ENCODE results near the gene SYNGR1.

Gene SYNGR1

GRCh38 chr22:39381009-39381755 lies 31.4 kb downstream of the SYNGR1 start:
- ChIA-PET CTCF (interaction anchor here (0.6 kb wide), 1 partner anchor 37 kb away, joined by 3 read pairs; no protein-coding TSS in a partner anchor), POLR2A (ENCODE audit: low non-redundant PET) (no interaction called here)
- no peak for TF ChIP-seq CTCF (conservative IDR thresholded peaks at IDR 0.05; ENCODE audit: low read depth)
- H3K27ac ChIP-seq = no peak overlapping the region
- DNase-seq (ENCODE audit: low spot score) = no peak

- no peak for DNase-seq (ENCODE audit: low spot score)
- POLR2A ChIA-PET (ENCODE audit: low non-redundant PET) = no interaction called here
- no peak overlapping the region for H3K27ac ChIP-seq
- CTCF ChIA-PET = no interaction called here
- TF ChIP-seq CTCF (conservative IDR thresholded peaks at IDR 0.05; ENCODE audit: low read depth) = no peak
Measured at GRCh38 chr22:39381930-39382329, 32.1 kb downstream of the SYNGR1 start.

- ChIA-PET POLR2A (ENCODE audit: low non-redundant PET) (no interaction called here), CTCF (no interaction called here)
- H3K27ac ChIP-seq = no peak overlapping the region
- DNase-seq (ENCODE audit: low spot score) = no peak
- no peak for TF ChIP-seq CTCF (conservative IDR thresholded peaks at IDR 0.05; ENCODE audit: low read depth)
Measured at GRCh38 chr22:39382410-39382809, 32.6 kb downstream of the SYNGR1 start.

- no peak for TF ChIP-seq CTCF (conservative IDR thresholded peaks at IDR 0.05; ENCODE audit: low read depth)
- ChIA-PET POLR2A (ENCODE audit: low non-redundant PET) (no interaction called here), CTCF (no interaction called here)
- DNase-seq (ENCODE audit: low spot score) = no peak
- no peak overlapping the region for H3K27ac ChIP-seq
Measured at GRCh38 chr22:39383841-39384625, 34.2 kb downstream of the SYNGR1 start.

- ChIA-PET CTCF (no interaction called here), POLR2A (ENCODE audit: low non-redundant PET) (no interaction called here)
- no peak overlapping the region for H3K27ac ChIP-seq
- no peak for DNase-seq (ENCODE audit: low spot score)
- TF ChIP-seq CTCF (conservative IDR thresholded peaks at IDR 0.05; ENCODE audit: low read depth) = no peak
Measured at GRCh38 chr22:39384750-39385480, 35.1 kb downstream of the SYNGR1 start.

- ChIA-PET CTCF (interaction anchor here (0.5 kb wide), 1 partner anchor 619 kb away, joined by 4 read pairs; no protein-coding TSS in a partner anchor), POLR2A (ENCODE audit: low non-redundant PET) (no interaction called here)
- peak; percentile 78 for DNase-seq (ENCODE audit: low spot score)
Measured at GRCh38 chr22:39388261-39389011, 38.6 kb downstream of the SYNGR1 start.

More at GRCh38 chr22:39388261-39389011, 38.6 kb downstream of the SYNGR1 start:
- no peak overlapping the region for H3K27ac ChIP-seq
- TF ChIP-seq CTCF (conservative IDR thresholded peaks at IDR 0.05; ENCODE audit: low read depth) = no peak
